ENCODE data around the gene TMEM8B. TPM values are rescaled to one million over a fixed set of nuclear protein-coding genes. Genes with fewer than 3 reads are reported as not detected.
A peak's percentile ranks its signal among the peaks of the same experiment; 100 is the strongest.

The TMEM8B gene
- total and polyA plus RNA-seq, 9 of the 15 experiments (the other 6 are each of a cell fraction or from before 2014, with no cell fraction given) = 0.01 to 2.2 (median 1.1) TPM

DNA sequence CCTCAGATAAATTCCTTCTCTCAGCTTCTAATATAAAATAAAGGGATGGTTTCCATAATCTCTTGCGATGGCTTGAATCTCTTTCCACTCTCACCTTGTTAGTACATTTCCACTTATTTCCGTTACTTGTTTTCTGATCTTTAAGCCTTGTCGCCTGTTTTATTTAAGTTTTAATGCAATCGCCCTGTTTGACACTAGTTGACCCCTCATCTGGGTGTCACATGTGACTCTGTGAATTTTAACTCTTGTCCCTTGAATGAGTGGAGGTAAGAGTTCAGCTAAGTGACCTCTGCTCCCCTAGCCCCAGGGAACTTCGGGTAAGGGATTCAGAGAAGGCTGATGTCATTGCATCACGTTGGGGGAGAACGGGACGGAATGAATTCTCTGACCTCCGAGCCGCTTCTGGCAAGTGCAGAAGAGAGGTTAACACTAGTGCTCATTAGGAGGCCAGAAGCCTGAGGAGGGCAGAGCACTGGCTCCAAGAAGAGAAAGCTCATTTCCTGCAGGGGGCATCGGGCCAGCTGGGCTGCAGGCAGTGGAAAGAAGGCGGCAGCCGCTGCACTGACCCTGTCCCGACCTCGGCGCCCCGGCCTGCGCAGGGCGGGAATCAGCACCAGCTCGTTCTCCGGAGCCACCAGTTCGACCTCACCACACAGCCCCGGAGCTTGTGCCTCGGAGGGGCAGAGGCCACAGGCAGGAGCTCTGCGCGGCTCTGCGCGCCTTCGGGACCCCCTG lies 14.8 kb upstream of the TMEM8B start (continued):
- TF ChIP-seq, protein P1, sequence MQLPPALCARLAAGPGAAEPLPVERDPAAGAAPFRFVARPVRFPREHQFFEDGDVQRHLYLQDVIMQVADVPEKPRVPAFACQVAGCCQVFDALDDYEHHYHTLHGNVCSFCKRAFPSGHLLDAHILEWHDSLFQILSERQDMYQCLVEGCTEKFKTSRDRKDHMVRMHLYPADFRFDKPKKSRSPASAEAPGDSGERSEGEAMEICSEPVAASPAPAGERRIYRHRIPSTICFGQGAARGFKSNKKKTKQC (CRISPR knock-in tag; IDR thresholded peaks at IDR 0.05) = 0 out of 2 replicates have a peak, but pooled peaks have one; percentile 50
- TF ChIP-seq CCAR2 (IDR thresholded peaks at IDR 0.05; ENCODE audit: low read depth, low read length) (no peak), HMGN3 (IDR thresholded peaks at IDR 0.05; ENCODE audit: borderline replicate concordance, extremely low read depth, insufficient read length, low read depth, low read length) (no peak), ZBED1 (IDR thresholded peaks at IDR 0.05) (no peak), ARNT (IDR thresholded peaks at IDR 0.05) (no peak), ELF4 (CRISPR knock-in tag; IDR thresholded peaks at IDR 0.05) (no peak), MNT (conservative IDR thresholded peaks at IDR 0.05) (no peak), NONO (IDR thresholded peaks at IDR 0.05; ENCODE audit: low read depth in 2 of 2, low read length in 1 of 2) (no peak), SUPT5H (IDR thresholded peaks at IDR 0.05) (0 out of 2 replicates have a peak, but pooled peaks have one; percentile 49), ETV6 (IDR thresholded peaks at IDR 0.05; ENCODE audit: borderline replicate concordance in 1 of 2, low read depth in 2 of 2, low read length in 1 of 2) (no peak), ETV6 (CRISPR knock-in tag; IDR thresholded peaks at IDR 0.05; ENCODE audit: borderline replicate concordance) (0 out of 2 replicates have a peak, but pooled peaks have one; percentile 41), ARID3A (IDR thresholded peaks at IDR 0.05; ENCODE audit: borderline replicate concordance, low read depth, low read length) (no peak), RBM14 (IDR thresholded peaks at IDR 0.05; ENCODE audit: borderline replicate concordance, insufficient read depth, low read depth, low read length) (no peak), EP400 (IDR thresholded peaks at IDR 0.05) (peak; percentile 70)
- TF ChIP-seq, protein P2, sequence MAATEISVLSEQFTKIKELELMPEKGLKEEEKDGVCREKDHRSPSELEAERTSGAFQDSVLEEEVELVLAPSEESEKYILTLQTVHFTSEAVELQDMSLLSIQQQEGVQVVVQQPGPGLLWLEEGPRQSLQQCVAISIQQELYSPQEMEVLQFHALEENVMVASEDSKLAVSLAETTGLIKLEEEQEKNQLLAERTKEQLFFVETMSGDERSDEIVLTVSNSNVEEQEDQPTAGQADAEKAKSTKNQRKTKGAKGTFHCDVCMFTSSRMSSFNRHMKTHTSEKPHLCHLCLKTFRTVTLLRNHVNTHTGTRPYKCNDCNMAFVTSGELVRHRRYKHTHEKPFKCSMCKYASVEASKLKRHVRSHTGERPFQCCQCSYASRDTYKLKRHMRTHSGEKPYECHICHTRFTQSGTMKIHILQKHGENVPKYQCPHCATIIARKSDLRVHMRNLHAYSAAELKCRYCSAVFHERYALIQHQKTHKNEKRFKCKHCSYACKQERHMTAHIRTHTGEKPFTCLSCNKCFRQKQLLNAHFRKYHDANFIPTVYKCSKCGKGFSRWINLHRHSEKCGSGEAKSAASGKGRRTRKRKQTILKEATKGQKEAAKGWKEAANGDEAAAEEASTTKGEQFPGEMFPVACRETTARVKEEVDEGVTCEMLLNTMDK (IDR thresholded peaks at IDR 0.05; ENCODE audit: borderline replicate concordance, insufficient read depth, low read depth, low read length, poor library complexity, severe bottlenecking) = peak; percentile 41
- TF ChIP-seq, protein P3, sequence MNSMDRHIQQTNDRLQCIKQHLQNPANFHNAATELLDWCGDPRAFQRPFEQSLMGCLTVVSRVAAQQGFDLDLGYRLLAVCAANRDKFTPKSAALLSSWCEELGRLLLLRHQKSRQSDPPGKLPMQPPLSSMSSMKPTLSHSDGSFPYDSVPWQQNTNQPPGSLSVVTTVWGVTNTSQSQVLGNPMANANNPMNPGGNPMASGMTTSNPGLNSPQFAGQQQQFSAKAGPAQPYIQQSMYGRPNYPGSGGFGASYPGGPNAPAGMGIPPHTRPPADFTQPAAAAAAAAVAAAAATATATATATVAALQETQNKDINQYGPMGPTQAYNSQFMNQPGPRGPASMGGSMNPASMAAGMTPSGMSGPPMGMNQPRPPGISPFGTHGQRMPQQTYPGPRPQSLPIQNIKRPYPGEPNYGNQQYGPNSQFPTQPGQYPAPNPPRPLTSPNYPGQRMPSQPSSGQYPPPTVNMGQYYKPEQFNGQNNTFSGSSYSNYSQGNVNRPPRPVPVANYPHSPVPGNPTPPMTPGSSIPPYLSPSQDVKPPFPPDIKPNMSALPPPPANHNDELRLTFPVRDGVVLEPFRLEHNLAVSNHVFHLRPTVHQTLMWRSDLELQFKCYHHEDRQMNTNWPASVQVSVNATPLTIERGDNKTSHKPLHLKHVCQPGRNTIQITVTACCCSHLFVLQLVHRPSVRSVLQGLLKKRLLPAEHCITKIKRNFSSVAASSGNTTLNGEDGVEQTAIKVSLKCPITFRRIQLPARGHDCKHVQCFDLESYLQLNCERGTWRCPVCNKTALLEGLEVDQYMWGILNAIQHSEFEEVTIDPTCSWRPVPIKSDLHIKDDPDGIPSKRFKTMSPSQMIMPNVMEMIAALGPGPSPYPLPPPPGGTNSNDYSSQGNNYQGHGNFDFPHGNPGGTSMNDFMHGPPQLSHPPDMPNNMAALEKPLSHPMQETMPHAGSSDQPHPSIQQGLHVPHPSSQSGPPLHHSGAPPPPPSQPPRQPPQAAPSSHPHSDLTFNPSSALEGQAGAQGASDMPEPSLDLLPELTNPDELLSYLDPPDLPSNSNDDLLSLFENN (IDR thresholded peaks at IDR 0.05; ENCODE audit: low read depth in 2 of 2, low read length in 2 of 2) = no peak
